Mucosa of descending colon (tissue), 3 donors: ENCODE results near the gene SVEP1. TPM values are rescaled to one million over a fixed set of nuclear protein-coding genes. Genes with fewer than 3 reads are reported as not detected.

Experiments used
- ATAC-seq: fragments of 200-7000 bp; cut with Tn5 transposase; one replicate; pipeline ENCODE4 v1.9.1; 2020; ENCODE audit warnings: mild to moderate bottlenecking, moderate library complexity
- DNase-seq, 3 donors: peaks; one replicate each; pipeline ENCODE4 v3.0.0-alpha.2; 2020
- H3K36me3 ChIP-seq: fragments of 200-600 bp; one replicate; pipeline ENCODE4 v1.8.0; 2021; ENCODE audit warnings: low read depth, mild to moderate bottlenecking
- H3K4me1 ChIP-seq: fragments of 200-600 bp; one replicate; pipeline ENCODE4 v1.8.0; 2021; ENCODE audit warnings: low read depth, mild to moderate bottlenecking
- H3K4me3 ChIP-seq: fragments of 200-600 bp; one replicate; pipeline ENCODE4 v1.8.0; 2021; ENCODE audit warnings: mild to moderate bottlenecking
- H3K9me3 ChIP-seq: fragments of 200-600 bp; one replicate; pipeline ENCODE4 v1.8.0; 2021; ENCODE audit warnings: mild to moderate bottlenecking
- CTCF ChIP-seq: fragments of 200-600 bp; IDR thresholded peaks from one replicate; pipeline ENCODE4 v1.8.0; 2022; ENCODE audit warnings: antibody characterized with exemption, mild to moderate bottlenecking
- intact Hi-C, 2 donors: fragments of 100-400 bp; cut with DNase I in 1 of 2; cut with micrococcal nuclease in 1 of 2; formaldehyde crosslinking; loops; one replicate each; pipeline versions ENCODE4 v1.11.0 to v1.11.1; 2022; cut with DNase I, micrococcal nuclease
- total RNA-seq, 3 donors: library from RNA; stranded (reverse); fragmentation: NEBNext Ultra II Directional in 2 of 3; extraction: Animal tissue kit (Norgen Biotek cat#: 25700) in 2 of 3; gene quantifications; one replicate each; pipeline versions ENCODE4 v1.2.1 to v1.2.4, GENCODE V29; 2021 to 2023
- donor health status: DM: no; HTN: no; CAD: no; lungs with moderate emphysema.
- donor health status: DM: no; HTN: no; CAD: no.
- donor health status: DM: no; HTN: yes; CAD: no.

Gene SVEP1
- total RNA-seq, 3 donors from 2014 or later, result 3.6 to 20.4 (median 12.0) TPM

DNA sequence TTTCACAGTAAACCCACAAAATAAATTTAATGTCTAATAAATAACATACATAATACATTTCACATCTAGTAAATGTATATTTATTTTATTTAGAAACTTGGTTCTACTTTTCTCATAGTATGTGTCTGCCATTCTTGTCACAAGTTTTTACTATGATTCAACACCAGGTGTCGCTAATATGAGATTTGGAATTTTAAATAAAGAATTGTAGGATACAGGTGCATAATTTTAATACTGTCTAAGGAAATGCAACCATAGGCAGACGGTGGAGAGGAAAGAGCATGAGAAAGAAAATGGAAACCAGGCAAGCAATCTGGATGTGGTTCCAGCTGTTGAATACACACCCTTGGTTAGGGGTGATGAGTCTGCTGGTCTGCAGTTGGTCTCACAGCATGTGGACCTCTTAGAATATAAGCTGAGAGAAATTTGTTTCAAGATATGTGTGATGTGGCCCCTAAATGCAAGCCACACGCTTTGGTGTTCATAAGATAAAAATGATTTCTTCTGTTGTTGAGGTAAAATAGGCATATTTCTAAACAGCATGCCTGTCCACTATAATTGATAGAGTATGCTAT lies 127.2 kb downstream of the SVEP1 start:
- H3K36me3 ChIP-seq, result no peaks in the 10 kb centered on the region
- no peak for TF ChIP-seq CTCF
- H3K4me3 ChIP-seq, result no peak overlapping the region
- no peaks in the 10 kb centered on the region for H3K9me3 ChIP-seq
- ATAC-seq (no peak), DNase-seq (no peak)
- H3K4me1 ChIP-seq, result no peaks in the 10 kb centered on the region
- intact Hi-C loops, result loop anchor here in 1 of 2 donors (10.0 kb wide), 1 partner anchor 172 kb away; no protein-coding TSS in a partner anchor

GRCh38 chr9:110451726-110452125 lies 127.8 kb downstream of the SVEP1 start:
- no peaks in the 10 kb centered on the region for H3K36me3 ChIP-seq
- TF ChIP-seq CTCF, result no peak
- ATAC-seq, result no peak
- H3K4me1 ChIP-seq, result no peaks in the 10 kb centered on the region
- DNase-seq, result no peak
- intact Hi-C loops, result loop anchor here in 1 of 2 donors (10.0 kb wide), 1 partner anchor 173 kb away; no protein-coding TSS in a partner anchor
- H3K9me3 ChIP-seq, result no peaks in the 10 kb centered on the region
- no peak overlapping the region for H3K4me3 ChIP-seq

DNA sequence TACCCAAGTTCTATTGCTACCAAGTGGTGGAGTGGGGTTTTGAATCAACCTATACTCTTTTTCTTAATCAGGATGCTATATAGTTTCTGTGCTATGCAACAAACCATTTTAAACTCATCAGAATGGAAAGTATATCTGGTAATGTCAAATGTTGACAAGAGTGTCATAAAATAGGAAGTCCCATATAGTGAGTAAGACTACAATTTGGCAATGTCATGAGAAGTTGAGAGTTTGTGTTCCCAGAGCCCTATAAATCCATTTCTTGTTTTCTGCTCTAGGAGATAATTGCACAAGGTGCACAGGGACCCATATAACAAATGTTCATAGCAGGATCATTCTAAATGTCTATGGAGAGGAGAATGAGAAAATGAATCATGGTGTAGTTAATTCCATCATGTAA lies 132.1 kb downstream of the SVEP1 start:
- H3K9me3 ChIP-seq, result no peaks in the 10 kb centered on the region
- no peak for TF ChIP-seq CTCF
- DNase-seq (no peak), ATAC-seq (no peak)
- no peaks in the 10 kb centered on the region for H3K4me1 ChIP-seq
- H3K4me3 ChIP-seq, result no peak overlapping the region
- no peaks in the 10 kb centered on the region for H3K36me3 ChIP-seq
- intact Hi-C loops, result no loop called here

- no peak overlapping the region for H3K4me3 ChIP-seq
- H3K4me1 ChIP-seq, result no peaks in the 10 kb centered on the region
- ATAC-seq (peak; percentile 25), DNase-seq (no peak)
- no peaks in the 10 kb centered on the region for H3K36me3 ChIP-seq
- no peak for TF ChIP-seq CTCF
- H3K9me3 ChIP-seq, result no peaks in the 10 kb centered on the region
- intact Hi-C loops, result no loop called here
Observed at GRCh38 chr9:110446171-110446570, 133.4 kb downstream of the SVEP1 start.

DNA sequence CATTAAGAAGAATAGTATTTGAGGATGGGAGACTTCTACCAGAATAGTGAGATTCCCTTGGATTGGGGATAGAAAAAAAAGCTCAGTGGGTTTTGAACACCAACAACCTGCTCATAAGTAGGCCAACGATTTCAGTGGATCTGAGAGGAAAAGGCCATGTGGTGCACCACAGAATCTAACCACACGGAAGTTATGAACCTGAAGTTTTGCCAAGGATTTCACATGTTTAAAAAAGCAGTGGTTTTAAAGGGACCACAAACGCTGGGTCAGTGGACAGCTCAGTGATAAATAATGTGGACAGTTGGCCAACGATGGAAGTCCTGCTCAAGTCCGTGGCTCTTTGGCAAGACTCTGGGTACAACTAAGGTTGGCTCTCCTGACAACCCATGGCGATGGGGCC lies 134.6 kb downstream of the SVEP1 start:
- no peaks in the 10 kb centered on the region for H3K4me1 ChIP-seq
- no peak for DNase-seq
- TF ChIP-seq CTCF, result no peak
- ATAC-seq, result no peak
- H3K4me3 ChIP-seq, result no peak overlapping the region
- intact Hi-C loops, result no loop called here
- H3K36me3 ChIP-seq, result no peaks in the 10 kb centered on the region
- H3K9me3 ChIP-seq, result no peaks in the 10 kb centered on the region

DNA sequence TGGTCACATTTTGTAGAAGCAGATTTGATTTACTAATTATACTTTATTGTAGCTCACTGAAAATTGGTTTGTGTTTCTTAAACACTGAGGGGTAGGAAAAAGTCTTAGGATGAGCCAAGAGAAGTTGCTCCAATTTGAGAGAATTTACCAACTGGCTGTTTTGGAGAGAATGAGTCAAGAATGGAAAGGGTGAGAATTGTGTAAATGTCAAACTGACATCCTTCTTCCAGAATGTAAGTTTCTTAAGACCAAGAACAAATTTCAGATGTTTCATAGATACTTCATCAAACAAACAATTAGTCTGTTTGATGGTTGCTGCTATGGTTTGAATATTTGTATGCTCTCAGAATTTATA lies 135.7 kb downstream of the SVEP1 start:
- Histone ChIP-seq H3K4me3 (no peak overlapping the region), H3K4me1 (no peaks in the 10 kb centered on the region), H3K36me3 (no peaks in the 10 kb centered on the region), H3K9me3 (no peaks in the 10 kb centered on the region)
- TF ChIP-seq CTCF, result no peak
- intact Hi-C loops, result no loop called here
- ATAC-seq (no peak), DNase-seq (no peak)
